Jurkat, Clone E6-1 (cell line): ENCODE measurements around the gene RNF14.

Experiments
- DNase-seq: peaks from one replicate; pipeline ENCODE4 v3.0.0-alpha.2; 2011; ENCODE audit warnings: low read depth, low spot score
- H3K4me3 ChIP-seq: 2 replicates; pipeline ENCODE4 v1.5.1; 2011; ENCODE audit warnings: mild to moderate bottlenecking, low read length, control low read depth, moderate library complexity

Gene RNF14

GRCh38 chr5:142009886-142010285, 41.0 kb downstream of the RNF14 start:
- no peak overlapping the region for H3K4me3 ChIP-seq
- no peak for DNase-seq

- peak overlapping the region; percentile 82; the same call in 1 of the 2 replicates for H3K4me3 ChIP-seq
- DNase-seq = no peak
Observed at GRCh38 chr5:142011572-142012185, 42.8 kb downstream of the RNF14 start.

- H3K4me3 ChIP-seq = peak overlapping the region; percentile 82
- DNase-seq = no peak
Observed at GRCh38 chr5:142012186-142012785, 43.4 kb downstream of the RNF14 start.

GRCh38 chr5:142012792-142013388, 44.0 kb downstream of the RNF14 start, which contains the start of gene GNPDA1:
TSS of gene GNPDA1 (minus strand) at chr5:142013027. CDS start at chr5:142012035, 992 bp downstream.
- H3K4me3 ChIP-seq = peak within 1 kb of the TSS; percentile 82

GRCh38 chr5:142013734-142014521, 45.0 kb downstream of the RNF14 start:
- H3K4me3 ChIP-seq = peak overlapping the region; percentile 82
- DNase-seq = no peak

More at GRCh38 chr5:142012792-142013388, 44.0 kb downstream of the RNF14 start, which contains the start of gene GNPDA1:
- DNase-seq = no peak

GRCh38 chr5:142014911-142015584, 46.1 kb downstream of the RNF14 start:
- peak; percentile 74 for DNase-seq
- H3K4me3 ChIP-seq = peak overlapping the region; percentile 29; the same call in 1 of the 2 replicates

GRCh38 chr5:142015781-142016533, 47.1 kb downstream of the RNF14 start:
- peak; percentile 82 for DNase-seq
- H3K4me3 ChIP-seq = peak overlapping the region; percentile 29

- H3K4me3 ChIP-seq = no peak overlapping the region
- peak; percentile 52 for DNase-seq
Observed at GRCh38 chr5:142016556-142016955, 47.7 kb downstream of the RNF14 start.

- DNase-seq = peak; percentile 42
- no peak overlapping the region for H3K4me3 ChIP-seq
Observed at GRCh38 chr5:142017832-142018427, 49.0 kb downstream of the RNF14 start.

- DNase-seq = no peak
Observed at GRCh38 chr5:142020122-142020659, 51.3 kb downstream of the RNF14 start.

GRCh38 chr5:142023836-142024235, 54.9 kb downstream of the RNF14 start:
- no peak overlapping the region for H3K4me3 ChIP-seq
- DNase-seq = no peak

More at GRCh38 chr5:142020122-142020659, 51.3 kb downstream of the RNF14 start:
- no peak overlapping the region for H3K4me3 ChIP-seq

GRCh38 chr5:142024771-142025304, 55.9 kb downstream of the RNF14 start:
- DNase-seq = peak; percentile 70
- peak overlapping the region; percentile 53 for H3K4me3 ChIP-seq

- no peak for DNase-seq
- peak overlapping the region; percentile 53 for H3K4me3 ChIP-seq
Observed at GRCh38 chr5:142025637-142026036, 56.7 kb downstream of the RNF14 start.

GRCh38 chr5:142032150-142032549, 63.2 kb downstream of the RNF14 start:
- no peak for DNase-seq
- no peak overlapping the region for H3K4me3 ChIP-seq

GRCh38 chr5:142032747-142033631, 64.1 kb downstream of the RNF14 start:
- DNase-seq = no peak
- no peak overlapping the region for H3K4me3 ChIP-seq
